ENCODE data around the gene TIMM17B.
A peak's percentile ranks its signal among the peaks of the same experiment; 100 is the strongest.

Gene TIMM17B

DNA sequence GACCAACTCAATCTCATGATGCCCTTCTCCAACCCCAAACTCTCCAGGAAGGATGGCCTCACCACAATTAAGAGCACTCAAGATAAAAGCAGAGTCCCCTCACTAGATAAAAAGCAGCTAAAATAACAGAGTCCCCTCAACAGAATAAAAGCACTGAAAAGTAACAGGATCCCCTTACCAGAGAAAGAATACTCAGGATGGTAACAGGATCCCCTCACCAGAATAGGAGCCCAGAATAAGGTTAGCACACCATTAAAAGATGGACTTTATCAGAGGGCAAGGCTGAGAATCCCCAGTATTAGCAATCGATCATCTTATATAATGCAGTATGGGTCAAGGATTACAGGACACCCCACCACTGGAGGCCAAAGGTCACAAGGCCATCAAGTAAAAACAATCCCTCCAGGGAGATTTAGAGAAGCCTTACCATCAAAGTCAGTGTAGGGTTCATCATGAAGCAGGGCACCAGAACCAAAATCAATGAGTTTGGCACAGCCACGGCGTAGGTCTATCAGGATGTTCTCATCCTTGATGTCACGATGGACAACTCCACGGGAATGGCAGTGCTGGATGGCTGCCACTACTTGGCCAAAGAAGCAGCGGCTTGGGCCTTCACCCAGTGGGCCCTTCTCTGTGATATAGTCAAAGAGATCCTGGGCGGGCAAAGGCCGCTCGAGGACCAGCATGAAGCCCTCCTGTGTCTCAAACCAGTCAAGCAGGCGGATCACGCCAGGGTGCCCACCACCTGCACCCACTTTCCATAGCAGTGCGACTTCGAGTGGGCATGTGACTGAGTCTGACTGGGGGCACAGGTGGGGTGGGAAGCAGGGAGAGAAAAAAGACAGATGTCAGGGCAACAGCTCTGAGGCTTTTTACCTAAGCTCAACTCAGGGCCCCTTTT lies 17.3 kb upstream of the TIMM17B start:
- Histone ChIP-seq H3K9ac (ENCODE audit: low read length) (no peak overlapping the region), H3K36me3 (ENCODE audit: control insufficient read depth, insufficient read depth, low read length) (no peaks in the 10 kb centered on the region), H3K27me3 (ENCODE audit: control insufficient read depth, insufficient read depth, low read length) (no peaks in the 10 kb centered on the region), H3K9me3 (ENCODE audit: control insufficient read depth, low read length) (no peaks in the 10 kb centered on the region), H3K4me3 (ENCODE audit: low read length) (no peak overlapping the region), H3K4me1 (ENCODE audit: control insufficient read depth, insufficient read depth, low read length) (peaks cover 17% of the 10 kb centered on the region)

DNA sequence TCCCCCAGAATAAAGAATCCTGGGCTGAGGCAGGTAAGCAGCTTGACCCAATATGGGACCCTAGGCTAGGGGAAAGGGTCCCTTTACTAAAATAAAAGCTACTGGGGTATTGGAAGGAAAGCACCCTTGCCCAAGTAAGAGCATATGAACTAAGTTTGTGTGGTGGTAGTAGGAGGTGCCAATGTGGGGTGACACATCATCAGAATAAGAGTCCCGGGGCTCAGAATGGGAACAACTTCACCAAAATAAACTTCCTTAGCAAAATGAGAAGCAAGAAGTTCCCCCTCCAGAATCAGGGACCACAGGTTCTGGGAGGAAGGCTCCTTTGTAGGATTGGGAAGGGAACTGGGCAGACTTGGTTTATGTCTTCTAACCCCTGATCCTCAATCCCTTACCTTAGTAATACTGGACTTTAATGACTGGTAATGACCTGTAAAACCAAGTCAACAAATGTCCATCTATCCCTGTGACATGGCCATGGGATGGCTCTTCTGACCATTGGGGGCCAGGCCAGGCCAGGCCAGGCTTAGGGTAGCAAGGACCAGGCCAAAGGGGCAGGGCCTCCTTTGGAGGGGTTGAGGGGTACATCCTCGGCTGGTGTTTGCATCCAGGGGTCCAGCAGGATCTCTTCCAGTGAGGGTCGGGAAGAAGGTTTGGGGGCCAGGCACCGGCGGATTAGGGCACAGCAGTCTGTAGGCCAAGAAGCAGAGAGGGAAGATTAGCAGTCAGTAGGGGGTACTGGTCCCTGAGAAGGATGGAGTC lies 16.2 kb upstream of the TIMM17B start:
- Histone ChIP-seq H3K9ac (ENCODE audit: low read length) (no peak overlapping the region), H3K27me3 (ENCODE audit: control insufficient read depth, insufficient read depth, low read length) (no peaks in the 10 kb centered on the region), H3K4me1 (ENCODE audit: control insufficient read depth, insufficient read depth, low read length) (peaks cover 12% of the 10 kb centered on the region), H3K9me3 (ENCODE audit: control insufficient read depth, low read length) (no peaks in the 10 kb centered on the region), H3K4me3 (ENCODE audit: low read length) (no peak overlapping the region), H3K36me3 (ENCODE audit: control insufficient read depth, insufficient read depth, low read length) (no peaks in the 10 kb centered on the region)

DNA sequence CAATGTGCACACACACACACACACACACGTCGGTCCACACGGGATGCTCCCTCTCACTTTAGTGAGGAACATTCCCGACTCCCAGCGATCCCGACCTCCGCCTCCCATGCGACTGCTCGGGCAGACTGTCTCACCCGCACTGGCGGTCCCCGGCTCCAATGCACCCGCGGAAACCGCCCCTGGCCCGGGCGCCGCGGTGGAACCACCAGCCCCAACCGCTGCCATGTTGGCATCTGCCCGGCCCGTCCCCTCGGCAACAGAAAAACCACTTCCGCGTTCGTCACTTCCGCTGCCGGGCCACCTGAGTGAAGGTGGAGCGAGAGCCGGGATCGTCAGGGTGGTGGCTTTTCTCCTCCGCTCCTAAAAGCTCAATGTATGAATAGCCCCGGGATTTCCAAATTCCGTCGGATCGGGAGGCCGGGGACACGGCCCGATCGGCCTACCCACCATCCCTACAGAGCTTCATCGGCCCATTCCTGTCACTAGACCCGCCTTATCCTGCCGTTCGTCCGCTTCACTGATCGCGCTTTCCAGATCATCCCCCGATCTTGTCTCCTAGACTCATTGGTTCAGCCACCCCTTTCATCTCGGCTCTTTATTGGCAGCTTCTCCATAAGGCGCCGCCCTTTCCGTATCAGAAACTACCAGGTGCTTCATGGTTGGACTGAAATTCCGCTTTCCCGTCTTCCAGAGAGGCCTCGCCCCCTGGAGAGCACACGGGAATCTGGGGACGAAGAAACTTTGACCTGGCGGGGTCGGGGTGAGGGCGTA lies 14.0 kb upstream of the TIMM17B start, which contains the start of gene SLC35A2:
TSS of gene SLC35A2 (minus strand) at position 235 of the 771 bp plus-strand sequence. CDS start at position 225, 10 bp downstream.
- peak within 1 kb of the TSS; percentile 80 for H3K9ac ChIP-seq (ENCODE audit: low read length)

DNA sequence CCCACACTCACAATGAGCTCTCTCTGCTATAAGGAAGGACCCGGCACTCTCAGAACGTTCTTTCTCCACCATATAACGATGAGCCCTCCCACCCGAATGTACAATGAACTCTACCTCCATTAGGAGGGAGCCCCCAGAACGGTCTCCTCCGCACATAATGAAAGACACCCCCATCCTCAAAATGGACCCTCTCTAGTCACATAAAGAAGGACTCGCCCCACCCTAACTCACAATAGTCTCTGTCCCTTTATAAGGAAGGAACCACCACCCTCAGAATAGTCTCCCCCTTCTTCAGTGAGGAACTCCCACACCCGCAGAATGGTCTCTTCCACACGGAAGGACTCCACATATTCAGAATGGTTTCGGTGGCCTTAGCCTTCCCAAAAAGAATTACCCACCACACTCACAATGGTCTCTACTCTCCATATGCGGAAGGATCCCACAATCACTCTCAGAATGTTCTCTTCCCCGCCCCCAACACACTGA lies 13.4 kb upstream of the TIMM17B start:
- no peaks in the 10 kb centered on the region for H3K27me3 ChIP-seq (ENCODE audit: control insufficient read depth, insufficient read depth, low read length)
- peak overlapping the region; percentile 89 for H3K4me3 ChIP-seq (ENCODE audit: low read length)
- peaks cover 6% of the 10 kb centered on the region for H3K4me1 ChIP-seq (ENCODE audit: control insufficient read depth, insufficient read depth, low read length)
- H3K9ac ChIP-seq (ENCODE audit: low read length), result peak overlapping the region; percentile 80
- no peaks in the 10 kb centered on the region for H3K9me3 ChIP-seq (ENCODE audit: control insufficient read depth, low read length)
- H3K36me3 ChIP-seq (ENCODE audit: control insufficient read depth, insufficient read depth, low read length), result no peaks in the 10 kb centered on the region

More for the DNA sequence above, 14.0 kb upstream of the TIMM17B start, which contains the start of gene SLC35A2:
- H3K36me3 ChIP-seq (ENCODE audit: control insufficient read depth, insufficient read depth, low read length), result no peaks in the 10 kb centered on the region
- H3K9me3 ChIP-seq (ENCODE audit: control insufficient read depth, low read length), result no peaks in the 10 kb centered on the region
- H3K27me3 ChIP-seq (ENCODE audit: control insufficient read depth, insufficient read depth, low read length), result no peaks in the 10 kb centered on the region
- peak within 1 kb of the TSS; percentile 89 for H3K4me3 ChIP-seq (ENCODE audit: low read length)
- peaks cover 6% of the 10 kb centered on the region for H3K4me1 ChIP-seq (ENCODE audit: control insufficient read depth, insufficient read depth, low read length)

DNA sequence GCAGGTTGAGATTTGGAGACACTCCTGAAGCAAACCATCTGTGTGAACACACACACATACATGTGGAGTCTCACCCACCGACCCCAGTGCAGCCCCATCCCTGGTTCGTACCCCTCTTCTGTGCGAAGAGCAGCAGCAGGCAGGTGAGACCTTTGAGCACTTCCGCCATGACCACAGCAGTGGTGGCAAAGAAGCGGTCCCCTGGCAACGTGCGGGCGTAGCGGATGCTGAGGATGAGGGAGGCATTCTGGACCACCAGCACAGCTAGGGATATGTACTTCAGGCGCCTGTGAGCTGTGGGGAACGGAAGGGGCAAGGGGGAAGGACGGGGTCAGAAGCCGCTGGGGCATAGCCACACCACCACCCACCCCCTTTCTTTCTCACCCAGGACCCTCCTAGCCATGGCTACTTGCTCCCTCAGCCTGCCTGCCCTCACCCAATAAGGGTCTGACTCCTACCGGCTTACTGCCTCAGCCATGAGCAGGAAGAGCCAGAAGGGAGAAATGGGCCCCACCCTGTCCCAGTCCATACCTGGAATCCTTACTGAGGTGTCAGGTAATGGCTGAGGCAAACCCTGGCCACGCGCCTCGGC lies 12.2 kb upstream of the TIMM17B start:
- Histone ChIP-seq H3K36me3 (ENCODE audit: control insufficient read depth, insufficient read depth, low read length) (no peaks in the 10 kb centered on the region), H3K27me3 (ENCODE audit: control insufficient read depth, insufficient read depth, low read length) (no peaks in the 10 kb centered on the region), H3K9me3 (ENCODE audit: control insufficient read depth, low read length) (no peaks in the 10 kb centered on the region), H3K4me3 (ENCODE audit: low read length) (no peak overlapping the region), H3K4me1 (ENCODE audit: control insufficient read depth, insufficient read depth, low read length) (peaks cover 6% of the 10 kb centered on the region), H3K9ac (ENCODE audit: low read length) (no peak overlapping the region)

DNA sequence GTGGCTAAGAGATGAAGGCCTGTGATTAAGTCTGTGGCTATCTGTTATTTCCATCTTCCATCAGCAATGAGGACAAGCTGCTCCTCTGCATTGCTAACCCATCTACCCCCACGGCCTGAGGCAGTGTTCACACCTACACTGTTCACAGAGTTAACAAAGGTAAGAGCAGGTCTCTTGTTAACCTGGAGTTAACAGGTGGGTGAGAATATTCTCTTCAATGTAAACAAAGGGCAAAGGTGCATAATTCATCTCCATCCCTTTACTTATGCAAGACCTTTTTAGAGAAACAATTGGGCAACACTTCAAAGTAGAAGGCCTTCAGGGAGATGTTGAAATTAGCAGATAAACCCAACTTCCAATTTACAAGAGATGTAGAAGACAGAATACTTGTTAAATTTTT lies 11.0 kb upstream of the TIMM17B start:
- Histone ChIP-seq H3K4me1 (ENCODE audit: control insufficient read depth, insufficient read depth, low read length) (peaks cover 6% of the 10 kb centered on the region), H3K27me3 (ENCODE audit: control insufficient read depth, insufficient read depth, low read length) (no peaks in the 10 kb centered on the region), H3K9ac (ENCODE audit: low read length) (no peak overlapping the region), H3K36me3 (ENCODE audit: control insufficient read depth, insufficient read depth, low read length) (no peaks in the 10 kb centered on the region), H3K4me3 (ENCODE audit: low read length) (no peak overlapping the region), H3K9me3 (ENCODE audit: control insufficient read depth, low read length) (no peaks in the 10 kb centered on the region)

DNA sequence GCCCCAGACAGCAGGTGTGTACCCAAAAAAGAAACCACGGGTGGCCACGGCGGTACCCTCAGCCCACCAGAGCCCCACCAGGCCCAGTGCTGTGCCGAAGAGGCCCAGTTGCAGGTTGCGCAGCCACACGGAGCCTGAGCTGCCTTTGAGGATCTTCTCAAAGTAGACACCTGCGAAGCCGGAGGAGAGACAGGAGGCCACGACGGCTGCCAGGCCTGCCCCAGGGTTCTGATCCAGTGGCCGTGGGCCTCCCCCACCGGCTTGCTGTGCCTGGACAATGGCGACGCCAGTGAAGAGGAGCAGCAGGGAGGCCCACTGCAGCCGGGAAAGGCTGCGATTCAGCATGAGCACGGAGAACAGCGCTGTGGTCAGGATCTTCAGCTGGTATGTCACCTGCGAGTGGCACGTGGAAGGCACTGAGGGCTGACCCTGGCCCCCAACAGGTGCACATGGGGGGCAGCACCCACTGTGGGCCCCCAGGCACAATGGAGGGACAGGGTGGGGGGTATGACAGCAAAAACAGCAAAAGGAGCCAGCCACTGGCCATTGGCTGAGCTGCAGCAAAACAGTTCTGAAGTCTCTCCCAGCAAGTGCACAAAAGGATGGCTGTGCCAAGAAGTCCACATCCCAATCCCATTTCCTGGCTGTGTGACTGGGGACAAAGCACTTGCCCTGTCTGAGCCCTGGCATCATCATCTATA lies 7.7 kb upstream of the TIMM17B start:
- no peaks in the 10 kb centered on the region for H3K27me3 ChIP-seq (ENCODE audit: control insufficient read depth, insufficient read depth, low read length)
- H3K4me3 ChIP-seq (ENCODE audit: low read length), result no peak overlapping the region
- H3K9ac ChIP-seq (ENCODE audit: low read length), result no peak overlapping the region
- H3K4me1 ChIP-seq (ENCODE audit: control insufficient read depth, insufficient read depth, low read length), result no peaks in the 10 kb centered on the region
- no peaks in the 10 kb centered on the region for H3K36me3 ChIP-seq (ENCODE audit: control insufficient read depth, insufficient read depth, low read length)
- H3K9me3 ChIP-seq (ENCODE audit: control insufficient read depth, low read length), result no peaks in the 10 kb centered on the region

DNA sequence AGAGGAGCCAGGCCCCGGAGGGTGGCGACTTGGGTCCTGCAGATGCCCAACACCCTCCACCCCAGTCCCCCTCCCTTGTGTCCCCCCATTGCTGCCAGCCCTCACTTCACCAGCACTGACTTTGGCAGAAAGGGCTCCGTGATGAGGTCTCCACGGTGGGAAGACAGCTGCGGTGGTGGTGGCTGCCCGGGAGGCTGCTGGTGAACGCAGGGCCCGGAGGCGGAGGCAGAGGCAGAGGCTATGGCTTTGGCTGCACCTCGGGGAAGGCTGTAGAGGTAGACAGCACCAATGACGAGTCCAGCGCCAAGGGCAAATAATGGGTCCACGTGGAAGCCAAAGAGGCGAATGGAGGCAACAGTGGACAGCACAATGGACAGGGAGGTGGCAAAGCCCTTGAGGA lies 7.1 kb upstream of the TIMM17B start:
- no peaks in the 10 kb centered on the region for H3K27me3 ChIP-seq (ENCODE audit: control insufficient read depth, insufficient read depth, low read length)
- H3K36me3 ChIP-seq (ENCODE audit: control insufficient read depth, insufficient read depth, low read length), result no peaks in the 10 kb centered on the region
- H3K9ac ChIP-seq (ENCODE audit: low read length), result no peak overlapping the region
- no peaks in the 10 kb centered on the region for H3K4me1 ChIP-seq (ENCODE audit: control insufficient read depth, insufficient read depth, low read length)
- no peaks in the 10 kb centered on the region for H3K9me3 ChIP-seq (ENCODE audit: control insufficient read depth, low read length)
- H3K4me3 ChIP-seq (ENCODE audit: low read length), result no peak overlapping the region

DNA sequence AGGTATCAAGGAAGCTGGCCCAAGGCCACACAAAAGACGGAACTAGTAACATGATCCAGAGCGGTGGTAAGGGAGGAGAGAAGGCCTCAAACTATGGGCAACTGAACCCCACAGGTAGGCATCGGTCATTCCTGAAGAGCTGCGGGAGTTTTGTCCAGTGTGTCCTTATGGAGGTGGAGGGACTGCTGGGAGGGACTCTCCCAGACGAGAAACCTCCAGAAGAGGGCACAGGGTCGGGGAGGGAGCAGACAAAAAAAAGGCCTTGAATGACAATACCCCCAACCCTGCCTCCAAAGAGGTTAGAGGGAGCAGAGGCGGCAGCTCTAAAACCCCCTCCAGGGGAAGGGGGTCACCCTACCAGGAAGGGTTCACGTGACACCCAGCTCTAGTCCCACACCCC lies 6.6 kb upstream of the TIMM17B start:
- Histone ChIP-seq H3K9me3 (ENCODE audit: control insufficient read depth, low read length) (no peaks in the 10 kb centered on the region), H3K9ac (ENCODE audit: low read length) (no peak overlapping the region), H3K4me3 (ENCODE audit: low read length) (no peak overlapping the region), H3K4me1 (ENCODE audit: control insufficient read depth, insufficient read depth, low read length) (no peaks in the 10 kb centered on the region), H3K27me3 (ENCODE audit: control insufficient read depth, insufficient read depth, low read length) (no peaks in the 10 kb centered on the region), H3K36me3 (ENCODE audit: control insufficient read depth, insufficient read depth, low read length) (no peaks in the 10 kb centered on the region)

DNA sequence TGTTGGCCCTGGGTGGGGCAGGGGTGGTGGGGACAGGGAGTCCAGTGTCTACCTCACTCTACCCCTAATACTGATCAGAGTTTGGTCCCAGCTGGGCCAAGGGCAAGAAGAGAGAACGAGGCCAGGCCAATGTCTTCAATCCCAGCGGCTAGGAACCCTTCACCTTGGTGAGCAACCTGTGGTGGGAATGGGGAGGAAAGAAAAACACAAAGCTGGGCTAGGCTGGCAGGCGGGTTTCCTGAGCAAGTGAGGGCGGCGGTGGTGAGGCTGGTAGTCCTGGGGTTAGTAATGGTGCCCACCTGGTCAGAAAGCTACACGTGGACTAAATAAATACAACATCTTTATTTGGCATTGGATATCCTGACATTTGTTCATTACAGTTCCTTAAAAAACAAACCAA lies 5.7 kb upstream of the TIMM17B start:
- Histone ChIP-seq H3K27me3 (ENCODE audit: control insufficient read depth, insufficient read depth, low read length) (no peaks in the 10 kb centered on the region), H3K4me3 (ENCODE audit: low read length) (no peak overlapping the region), H3K9me3 (ENCODE audit: control insufficient read depth, low read length) (no peaks in the 10 kb centered on the region), H3K9ac (ENCODE audit: low read length) (no peak overlapping the region), H3K4me1 (ENCODE audit: control insufficient read depth, insufficient read depth, low read length) (no peaks in the 10 kb centered on the region), H3K36me3 (ENCODE audit: control insufficient read depth, insufficient read depth, low read length) (no peaks in the 10 kb centered on the region)

DNA sequence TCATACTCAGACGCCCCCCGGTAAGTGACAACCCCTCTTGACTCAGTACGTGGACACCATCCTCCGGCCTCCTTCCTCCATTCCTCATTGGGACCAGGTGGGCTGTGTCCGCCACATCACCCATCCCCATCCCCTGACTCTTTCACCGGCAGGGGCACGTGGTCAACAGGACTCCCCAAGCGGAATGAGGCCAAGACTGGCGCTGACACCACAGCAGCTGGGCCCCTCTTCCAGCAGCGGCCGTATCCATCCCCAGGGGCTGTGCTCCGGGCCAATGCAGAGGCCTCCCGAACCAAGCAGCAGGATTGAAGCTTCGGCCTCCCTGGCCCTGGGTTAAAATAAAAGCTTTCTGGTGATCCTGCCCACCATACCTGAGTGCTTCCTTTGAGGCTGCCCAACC lies 5.2 kb upstream of the TIMM17B start:
- no peak overlapping the region for H3K4me3 ChIP-seq (ENCODE audit: low read length)
- H3K36me3 ChIP-seq (ENCODE audit: control insufficient read depth, insufficient read depth, low read length), result no peaks in the 10 kb centered on the region
- H3K9me3 ChIP-seq (ENCODE audit: control insufficient read depth, low read length), result no peaks in the 10 kb centered on the region
- H3K4me1 ChIP-seq (ENCODE audit: control insufficient read depth, insufficient read depth, low read length), result no peaks in the 10 kb centered on the region
- H3K9ac ChIP-seq (ENCODE audit: low read length), result no peak overlapping the region
- H3K27me3 ChIP-seq (ENCODE audit: control insufficient read depth, insufficient read depth, low read length), result no peaks in the 10 kb centered on the region

All from mucosa of stomach (tissue), 1 donor.